Muscle of leg (tissue), 11 donors: ENCODE results near the gene TYW3. TPM values are rescaled to one million over a fixed set of nuclear protein-coding genes. Genes with fewer than 3 reads are reported as not detected.
A peak's percentile ranks its signal among the peaks of the same experiment; 100 is the strongest.
"Not testable (repeated sequence)": the region's sequence is repeated elsewhere in the genome, so short reads cannot be mapped to it uniquely, and the experiment has no call there.

Experiments
- DNase-seq: peaks from one replicate; pipeline ENCODE4 v3.0.0; 2013
- H3K27ac ChIP-seq: one replicate; pipeline ENCODE4 v1.5.1; 2013; ENCODE audit warnings: mild to moderate bottlenecking, low read length, control low read depth
- H3K27me3 ChIP-seq: one replicate; pipeline ENCODE4 v1.6.1; 2013; ENCODE audit warnings: low read length; ENCODE audit not compliant: control insufficient read depth, insufficient read depth
- H3K36me3 ChIP-seq: one replicate; pipeline ENCODE4 v1.6.1; 2013; ENCODE audit warnings: low read length; ENCODE audit not compliant: control insufficient read depth, insufficient read depth
- H3K4me1 ChIP-seq: one replicate; pipeline ENCODE4 v1.6.1; 2013; ENCODE audit warnings: low read length; ENCODE audit not compliant: control insufficient read depth, insufficient read depth
- H3K4me3 ChIP-seq: one replicate; pipeline ENCODE4 v1.5.1; 2013; ENCODE audit warnings: low read length, control low read depth
- H3K9me3 ChIP-seq: replicated peaks from 2 replicates; pipeline ENCODE4 v1.6.1; 2013; ENCODE audit warnings: low read depth, low read length; ENCODE audit not compliant: control insufficient read depth
- WGBS: methylation state at CpG from one replicate; pipeline ENCODE4 v1.1.5; 2013; ENCODE audit warnings: missing lambda C conversion rate; ENCODE audit not compliant: insufficient coverage; 5-methylcytosine and 5-hydroxymethylcytosine counted together
- polyA plus RNA-seq, 8 donors: library from polyadenylated mRNA; unstranded; fragments of 120-200 nt; gene quantifications; one replicate each; pipeline versions ENCODE4 v1.2.1 to v1.2.3, GENCODE V29; 2013; ENCODE audit warnings: inconsistent platforms in 1 of 8, low replicate concordance in 1 of 8; ENCODE audit not compliant: insufficient read length in 8 of 8, insufficient read depth in 1 of 8
- total RNA-seq: library from RNA; stranded (reverse); fragments of 120-200 nt; gene quantifications from one replicate; pipeline ENCODE4 v1.2.4, GENCODE V29; 2013

The TYW3 gene
- total and polyA plus RNA-seq, 9 donors: 12.4 to 21.1 (median 18.6) TPM

- 89% methylated on average over 1 of the region's 2 CpGs for WGBS
- Histone ChIP-seq H3K27me3 (no peaks in the 10 kb centered on the region), H3K4me1 (no peaks in the 10 kb centered on the region), H3K36me3 (peaks cover 42% of the 10 kb centered on the region), H3K27ac (no peak overlapping the region), H3K9me3 (no peaks in the 10 kb centered on the region), H3K4me3 (no peak overlapping the region)
- no peak for DNase-seq
These were observed 20.2 kb downstream of the TYW3 start for GRCh38 chr1:74753104-74753503.

- no peak overlapping the region for H3K27ac ChIP-seq
- H3K27me3 ChIP-seq: no peaks in the 10 kb centered on the region
- no peaks in the 10 kb centered on the region for H3K4me1 ChIP-seq
- no peaks in the 10 kb centered on the region for H3K9me3 ChIP-seq
- no peak for DNase-seq
- peaks cover 45% of the 10 kb centered on the region for H3K36me3 ChIP-seq
- no peak overlapping the region for H3K4me3 ChIP-seq
These were observed 22.5 kb downstream of the TYW3 start for GRCh38 chr1:74755475-74755874.

GRCh38 chr1:74756650-74757049, 23.7 kb downstream of the TYW3 start:
- H3K36me3 ChIP-seq: peaks cover 41% of the 10 kb centered on the region
- 100% methylated on average over 2 of the region's 2 CpGs for WGBS
- not testable (repeated sequence) for DNase-seq, H3K4me3 ChIP-seq, H3K4me1 ChIP-seq, H3K27ac ChIP-seq, H3K27me3 ChIP-seq, H3K9me3 ChIP-seq

- no CpG with 5 or more reads among the region's 4 CpGs for WGBS
- H3K9me3 ChIP-seq: no peaks in the 10 kb centered on the region
- no peaks in the 10 kb centered on the region for H3K27me3 ChIP-seq
- H3K27ac ChIP-seq: no peak overlapping the region
- no peaks in the 10 kb centered on the region for H3K4me1 ChIP-seq
- no peak overlapping the region for H3K4me3 ChIP-seq
- no peak for DNase-seq
- H3K36me3 ChIP-seq: peaks cover 16% of the 10 kb centered on the region
These were observed 30.9 kb downstream of the TYW3 start for GRCh38 chr1:74763807-74764206.

GRCh38 chr1:74766579-74766978, 33.6 kb downstream of the TYW3 start:
- Histone ChIP-seq H3K9me3 (no peaks in the 10 kb centered on the region), H3K27ac (no peak overlapping the region), H3K27me3 (no peaks in the 10 kb centered on the region), H3K4me1 (no peaks in the 10 kb centered on the region), H3K36me3 (peaks cover 5% of the 10 kb centered on the region), H3K4me3 (no peak overlapping the region)
- no CpG with 5 or more reads among the region's 2 CpGs for WGBS
- DNase-seq: no peak

GRCh38 chr1:74767490-74767889, 34.5 kb downstream of the TYW3 start:
- Histone ChIP-seq H3K4me1 (no peaks in the 10 kb centered on the region), H3K4me3 (no peak overlapping the region), H3K27ac (no peak overlapping the region), H3K9me3 (no peaks in the 10 kb centered on the region), H3K36me3 (peaks cover 3% of the 10 kb centered on the region), H3K27me3 (no peaks in the 10 kb centered on the region)
- no peak for DNase-seq
- WGBS: 37% methylated on average over 2 of the region's 3 CpGs

GRCh38 chr1:74771913-74772515, 39.1 kb downstream of the TYW3 start:
- H3K4me3 ChIP-seq: no peak overlapping the region
- H3K27ac ChIP-seq: no peak overlapping the region
- DNase-seq: peak; percentile 71
- no peaks in the 10 kb centered on the region for H3K4me1 ChIP-seq
- WGBS: no CpG with 5 or more reads among the region's 7 CpGs
- H3K36me3 ChIP-seq: no peaks in the 10 kb centered on the region
- no peaks in the 10 kb centered on the region for H3K9me3 ChIP-seq
- no peaks in the 10 kb centered on the region for H3K27me3 ChIP-seq

- Histone ChIP-seq H3K9me3 (no peaks in the 10 kb centered on the region), H3K27me3 (no peaks in the 10 kb centered on the region), H3K4me3 (no peak overlapping the region), H3K27ac (no peak overlapping the region), H3K4me1 (no peaks in the 10 kb centered on the region), H3K36me3 (no peaks in the 10 kb centered on the region)
- WGBS: no CpG with 5 or more reads among the region's 1 CpG
- no peak for DNase-seq
These were observed 40.0 kb downstream of the TYW3 start for GRCh38 chr1:74772945-74773344.

- no CpG with 5 or more reads among the region's 2 CpGs for WGBS
- H3K27me3 ChIP-seq: no peaks in the 10 kb centered on the region
- DNase-seq: peak; percentile 10
These were observed 40.6 kb downstream of the TYW3 start for GRCh38 chr1:74773582-74773981.

GRCh38 chr1:74775735-74776134, 42.8 kb downstream of the TYW3 start:
- Histone ChIP-seq H3K4me1 (no peaks in the 10 kb centered on the region), H3K9me3 (no peaks in the 10 kb centered on the region), H3K27me3 (no peaks in the 10 kb centered on the region), H3K4me3 (no peak overlapping the region), H3K27ac (no peak overlapping the region), H3K36me3 (no peaks in the 10 kb centered on the region)
- no peak for DNase-seq
- WGBS: no CpG with 5 or more reads among the region's 2 CpGs

More at GRCh38 chr1:74773582-74773981, 40.6 kb downstream of the TYW3 start:
- Histone ChIP-seq H3K4me1 (no peaks in the 10 kb centered on the region), H3K27ac (no peak overlapping the region), H3K36me3 (no peaks in the 10 kb centered on the region), H3K9me3 (no peaks in the 10 kb centered on the region), H3K4me3 (no peak overlapping the region)

GRCh38 chr1:74777525-74777924, 44.6 kb downstream of the TYW3 start:
- Histone ChIP-seq H3K9me3 (no peaks in the 10 kb centered on the region), H3K27me3 (no peaks in the 10 kb centered on the region), H3K4me1 (no peaks in the 10 kb centered on the region), H3K36me3 (no peaks in the 10 kb centered on the region), H3K27ac (no peak overlapping the region), H3K4me3 (no peak overlapping the region)
- no CpG with 5 or more reads among the region's 1 CpG for WGBS
- DNase-seq: no peak
